Pulmonary artery endothelial cell (primary cell): ENCODE data around the gene TAPT1. TPM values are rescaled to one million over a fixed set of nuclear protein-coding genes. Genes with fewer than 3 reads are reported as not detected.

ENCODE experiments used
- DNase-seq: peaks from one replicate; pipeline ENCODE4 v3.0.0-alpha.2; 2011; ENCODE audit warnings: low read depth, low spot score
- total RNA-seq: library from RNA; depleted of rRNA; stranded (reverse); fragments of >200 nt; gene quantifications from 2 replicates; pipeline ENCODE4 v1.2.3, GENCODE V29; 2014

TAPT1 gene
- total RNA-seq, 1 donor from 2014 or later: 9.9 TPM

GRCh38 chr4:16139066-16139945 is 87.0 kb downstream of the TAPT1 start:
- no peak for DNase-seq

DNA sequence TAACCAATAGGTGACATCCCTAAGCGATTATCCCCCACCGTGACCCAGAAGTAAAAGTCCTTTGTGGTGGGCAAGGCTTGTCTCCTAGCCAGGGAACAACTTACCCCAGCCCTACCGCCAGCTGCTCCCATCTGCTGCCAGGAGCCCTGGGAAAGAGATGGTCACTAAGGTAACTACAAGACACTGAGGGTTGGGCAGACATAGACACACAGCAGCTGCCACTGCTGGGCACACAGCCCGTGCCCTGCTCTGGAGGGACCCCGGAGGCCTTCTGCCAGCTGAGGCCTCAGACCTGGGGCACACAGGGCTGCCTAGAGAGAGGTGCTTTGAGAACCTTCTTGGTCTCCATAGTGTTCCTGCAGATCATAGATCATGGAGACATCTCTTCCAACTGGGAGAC is 89.4 kb downstream of the TAPT1 start:
- DNase-seq: no peak

GRCh38 chr4:16136311-16136710 is 90.0 kb downstream of the TAPT1 start:
- no peak for DNase-seq

GRCh38 chr4:16133406-16133805 is 92.9 kb downstream of the TAPT1 start:
- no peak for DNase-seq

DNA sequence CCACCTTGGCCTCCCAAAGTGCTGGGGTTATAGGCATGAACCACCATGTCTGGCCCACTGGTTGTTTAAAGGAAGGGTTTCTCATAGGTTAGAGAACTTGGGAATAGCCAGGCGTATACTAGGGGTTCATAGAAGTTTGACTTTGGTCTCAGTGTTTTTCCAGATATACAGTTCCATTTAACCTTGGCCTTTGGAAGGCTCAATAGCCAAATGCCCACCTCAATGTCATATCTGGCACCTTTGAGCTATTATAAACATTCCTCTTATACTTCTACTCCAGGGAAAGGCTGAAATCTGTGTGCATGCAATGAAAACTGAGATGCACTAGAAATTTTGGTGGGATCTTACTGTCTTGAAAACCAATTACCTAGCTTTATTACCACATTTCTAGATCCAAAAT is 95.0 kb downstream of the TAPT1 start:
- no peak for DNase-seq

- DNase-seq: peak; percentile 26
Measured at GRCh38 chr4:16129336-16129735, 96.9 kb downstream of the TAPT1 start.

DNA sequence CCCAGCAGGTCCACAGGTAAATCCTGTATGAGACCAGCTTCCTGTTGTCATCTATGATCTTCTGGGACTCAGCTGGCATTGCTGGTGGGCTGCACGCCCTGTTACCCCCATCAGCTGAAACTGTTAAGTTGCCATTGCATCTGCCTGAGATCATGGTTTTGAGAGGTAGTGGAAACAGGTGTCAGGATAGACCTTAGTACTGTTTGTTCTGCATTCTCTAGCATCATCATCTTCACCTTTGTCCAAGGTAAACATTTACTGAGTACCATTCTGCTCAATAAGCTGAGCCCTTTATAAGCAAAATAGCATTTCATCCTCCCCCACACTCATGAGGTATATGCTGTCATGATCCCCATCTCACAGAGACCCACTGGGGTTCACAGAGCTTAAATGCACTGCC is 99.6 kb downstream of the TAPT1 start:
- DNase-seq: no peak

GRCh38 chr4:16125571-16126445 is 100.5 kb downstream of the TAPT1 start:
- no peak for DNase-seq

- no peak for DNase-seq
Measured at GRCh38 chr4:16124232-16124631, 102.0 kb downstream of the TAPT1 start.

GRCh38 chr4:16123356-16124084 is 102.8 kb downstream of the TAPT1 start:
- DNase-seq: no peak

DNA sequence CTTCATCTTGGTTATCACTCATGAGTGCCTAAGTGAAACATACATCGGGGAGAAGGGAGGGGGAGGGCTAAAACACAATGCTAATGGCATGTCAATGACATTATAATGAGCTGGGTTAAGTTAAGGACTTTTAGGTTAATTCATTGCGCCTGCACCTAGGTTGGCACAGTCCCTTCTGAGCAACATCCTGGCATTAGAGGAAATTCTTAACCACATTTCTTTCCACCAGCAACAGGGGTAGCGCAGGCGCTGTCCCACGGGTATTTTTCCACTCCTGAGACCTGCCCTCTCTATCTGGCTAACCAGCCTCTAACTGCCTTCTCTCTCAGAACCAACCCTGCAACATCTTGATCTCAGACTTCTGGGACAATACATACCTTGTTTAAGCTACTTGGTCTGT is 103.5 kb downstream of the TAPT1 start:
- no peak for DNase-seq

DNA sequence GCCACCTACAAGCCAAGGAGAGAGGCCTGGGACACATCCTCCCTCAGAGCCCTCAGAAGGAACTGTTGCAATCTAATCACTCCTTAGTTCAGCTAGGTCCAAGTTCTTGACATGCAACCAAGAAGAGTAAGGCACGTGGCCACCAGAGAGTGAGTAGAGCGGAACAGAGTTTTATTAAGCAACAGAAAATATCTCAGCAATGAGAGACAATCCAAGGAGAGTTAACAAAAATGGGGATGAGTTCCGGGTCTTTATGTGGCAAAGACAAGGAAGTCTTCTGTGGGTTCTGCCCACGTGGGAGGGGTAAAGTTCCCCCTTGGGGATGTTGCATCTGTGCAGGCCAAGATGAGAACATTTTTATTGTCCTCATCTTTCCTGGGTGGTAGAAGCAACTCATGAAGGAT is 104.0 kb downstream of the TAPT1 start:
- no peak for DNase-seq

DNA sequence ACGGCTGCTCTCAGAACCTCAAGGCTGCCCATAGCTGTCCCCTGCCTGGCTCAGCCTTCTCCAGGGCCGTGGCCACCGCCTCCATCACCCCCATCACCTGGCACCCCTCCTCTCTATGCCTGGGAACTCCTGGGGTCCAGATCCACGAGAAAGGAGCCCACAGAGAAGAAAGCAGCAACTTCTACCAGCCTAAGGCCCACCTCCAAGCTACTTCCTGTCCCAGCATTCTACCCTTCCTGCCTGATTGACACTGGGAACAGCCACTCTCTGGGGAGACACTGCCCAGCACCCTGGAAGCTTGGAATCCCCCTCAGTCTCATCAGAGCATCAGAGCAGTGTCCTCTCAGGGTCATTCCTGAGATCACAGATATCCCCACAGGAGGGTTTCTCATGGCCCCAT is 105.6 kb downstream of the TAPT1 start:
- no peak for DNase-seq

- no peak for DNase-seq
Measured at GRCh38 chr4:16119981-16120380, 106.3 kb downstream of the TAPT1 start.

- DNase-seq: no peak
Measured at GRCh38 chr4:16118090-16118489, 108.2 kb downstream of the TAPT1 start.

DNA sequence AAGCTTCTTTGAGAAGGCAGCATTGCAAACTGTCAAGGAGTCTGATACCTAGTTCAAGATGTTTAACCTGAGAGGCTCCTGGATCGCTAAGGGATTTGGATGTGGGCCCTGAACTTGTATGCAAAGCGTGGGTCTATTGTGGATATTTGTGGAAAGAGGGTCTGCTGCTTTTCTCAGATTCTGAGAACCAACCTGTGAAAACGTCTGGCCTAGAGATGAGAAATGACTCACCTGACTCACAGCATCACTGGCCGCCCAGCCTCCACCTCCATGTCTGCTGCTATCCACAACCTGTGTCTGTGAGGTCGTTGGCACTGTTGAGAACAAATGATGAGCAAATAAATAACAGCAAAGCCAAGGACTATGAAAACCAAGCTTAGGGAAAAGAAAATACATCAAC is 109.1 kb downstream of the TAPT1 start:
- DNase-seq: no peak

DNA sequence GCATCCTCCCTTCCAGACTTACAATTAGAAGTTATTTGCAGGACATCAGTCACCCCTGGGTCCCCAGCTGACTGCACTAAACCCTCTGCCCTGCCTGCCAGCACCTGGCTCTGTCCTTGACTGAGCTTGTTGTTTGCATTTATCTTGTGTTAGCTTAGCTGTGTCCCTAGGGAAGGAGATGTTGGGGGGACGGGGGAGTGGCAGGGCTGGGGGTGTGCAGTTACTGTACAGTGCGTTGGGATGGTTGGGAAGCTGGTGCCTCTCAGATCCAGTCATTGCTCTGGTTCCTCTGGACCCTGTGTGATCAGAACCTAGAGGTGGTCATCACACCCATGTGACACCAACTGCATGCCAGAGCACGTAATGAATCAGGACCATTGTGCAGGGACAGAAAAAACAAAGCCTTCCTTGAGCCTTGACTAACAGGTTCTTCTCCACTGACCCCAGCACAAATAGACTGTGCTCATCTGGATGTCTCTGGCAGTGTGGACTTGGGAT is 109.7 kb downstream of the TAPT1 start:
- DNase-seq: no peak

GRCh38 chr4:16116019-16116418 is 110.3 kb downstream of the TAPT1 start:
- DNase-seq: no peak

GRCh38 chr4:16114546-16114945 is 111.7 kb downstream of the TAPT1 start:
- DNase-seq: no peak

GRCh38 chr4:16113741-16114140 is 112.5 kb downstream of the TAPT1 start:
- no peak for DNase-seq

GRCh38 chr4:16111533-16111932 is 114.7 kb downstream of the TAPT1 start:
- no peak for DNase-seq
